Measurements from ENCODE around the gene POFUT1.
"Not testable (repeated sequence)": the region's sequence is repeated elsewhere in the genome, so short reads cannot be mapped to it uniquely, and the experiment has no call there.

Gene POFUT1

DNA sequence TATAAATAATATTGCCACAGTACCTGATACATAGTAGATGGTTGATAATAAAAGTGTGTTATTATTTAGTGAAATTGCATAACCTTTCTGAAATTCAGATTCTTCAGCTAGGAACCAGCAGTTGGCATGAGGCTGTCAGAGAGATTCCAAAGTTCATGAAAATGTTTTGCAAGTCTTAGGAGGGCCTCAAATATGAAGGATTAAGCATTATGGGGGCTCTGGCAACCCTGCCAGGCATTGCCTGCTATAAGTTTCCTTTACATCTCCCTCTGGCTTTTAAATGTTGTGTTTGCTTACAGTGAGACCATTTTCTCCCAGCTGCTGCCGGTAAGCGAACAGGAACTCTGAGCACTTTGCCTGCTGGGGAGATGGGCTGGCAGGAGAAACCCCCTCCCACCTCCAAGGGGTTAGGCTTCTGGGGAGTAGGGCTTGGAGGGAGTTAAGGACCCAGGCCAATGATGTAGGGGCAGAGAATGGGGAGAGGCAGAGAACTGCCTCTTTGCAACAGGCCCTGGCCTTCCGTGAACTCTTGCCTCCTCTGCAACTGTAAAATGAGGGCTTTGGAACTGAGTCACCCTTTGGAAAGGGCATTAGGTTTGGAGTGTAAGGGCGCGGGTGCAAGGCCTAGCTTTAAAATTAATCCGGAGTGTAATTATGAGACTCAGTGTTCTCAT is 36.6 kb downstream of the POFUT1 start:
- POLR2A ChIA-PET, result no interaction called here
- TF ChIP-seq GLI4 (tag by site-specific recombination; IDR thresholded peaks at IDR 0.05), result no peak
- no peaks in the 10 kb centered on the region for H3K9me3 ChIP-seq (ENCODE audit: control insufficient read depth, insufficient read depth, low read depth, low read length)
- CTCF ChIA-PET, result no interaction called here
- 0 out of 2 replicates have a peak, but pooled peaks cover 2% of the 10 kb centered on the region for H3K4me1 ChIP-seq (ENCODE audit: control insufficient read depth, insufficient read depth, low read length)
- no peaks in the 10 kb centered on the region for H3K36me3 ChIP-seq (ENCODE audit: control insufficient read depth in 2 of 2, insufficient read depth in 1 of 2, low read length in 2 of 2)
- no peak overlapping the region for H3K4me3 ChIP-seq (ENCODE audit: low read depth, low read length)
- H3K27ac ChIP-seq (ENCODE audit: extremely low read depth, low read depth, low read length), result no peak overlapping the region

DNA sequence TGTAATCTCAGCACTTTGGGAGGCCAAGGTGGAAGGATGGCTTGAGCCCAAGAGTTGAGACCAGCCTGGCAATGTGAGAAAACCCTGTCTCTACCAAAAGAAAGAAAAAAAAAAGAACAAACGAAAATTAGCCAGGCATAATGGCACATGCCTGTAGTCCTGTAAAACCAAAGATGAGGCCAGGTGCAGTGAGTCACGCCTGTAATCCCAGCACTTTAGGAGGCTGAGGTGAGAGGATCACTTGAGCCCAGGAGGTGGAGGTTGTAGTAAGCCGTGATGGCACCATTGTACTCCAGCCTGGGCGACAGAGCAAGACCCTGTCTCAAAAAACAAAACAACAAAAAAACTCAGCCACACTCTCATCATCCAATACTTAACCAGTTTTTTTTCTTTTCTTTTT is 37.3 kb downstream of the POFUT1 start:
- no peaks in the 10 kb centered on the region for H3K36me3 ChIP-seq (ENCODE audit: control insufficient read depth in 2 of 2, insufficient read depth in 1 of 2, low read length in 2 of 2)
- H3K9me3 ChIP-seq (ENCODE audit: control insufficient read depth, insufficient read depth, low read depth, low read length), result no peaks in the 10 kb centered on the region
- H3K27ac ChIP-seq (ENCODE audit: extremely low read depth, low read depth, low read length), result no peak overlapping the region
- TF ChIP-seq PRDM1 (tag by site-specific recombination; IDR thresholded peaks at IDR 0.05) (no peak), ZNF239 (tag by site-specific recombination; IDR thresholded peaks at IDR 0.05) (no peak), OSR2 (tag by site-specific recombination; IDR thresholded peaks at IDR 0.05) (no peak), ZNF169 (tag by site-specific recombination; IDR thresholded peaks at IDR 0.05) (no peak), ZNF664 (tag by site-specific recombination; IDR thresholded peaks at IDR 0.05) (no peak), ZNF2 (tag by site-specific recombination; IDR thresholded peaks at IDR 0.05) (no peak), ZNF157 (tag by site-specific recombination; IDR thresholded peaks at IDR 0.05) (no peak), ZNF366 (tag by site-specific recombination; conservative IDR thresholded peaks at IDR 0.05) (no peak), ZNF211 (tag by site-specific recombination; IDR thresholded peaks at IDR 0.05; ENCODE audit: low read depth) (no peak)
- TF ChIP-seq, protein P1, sequence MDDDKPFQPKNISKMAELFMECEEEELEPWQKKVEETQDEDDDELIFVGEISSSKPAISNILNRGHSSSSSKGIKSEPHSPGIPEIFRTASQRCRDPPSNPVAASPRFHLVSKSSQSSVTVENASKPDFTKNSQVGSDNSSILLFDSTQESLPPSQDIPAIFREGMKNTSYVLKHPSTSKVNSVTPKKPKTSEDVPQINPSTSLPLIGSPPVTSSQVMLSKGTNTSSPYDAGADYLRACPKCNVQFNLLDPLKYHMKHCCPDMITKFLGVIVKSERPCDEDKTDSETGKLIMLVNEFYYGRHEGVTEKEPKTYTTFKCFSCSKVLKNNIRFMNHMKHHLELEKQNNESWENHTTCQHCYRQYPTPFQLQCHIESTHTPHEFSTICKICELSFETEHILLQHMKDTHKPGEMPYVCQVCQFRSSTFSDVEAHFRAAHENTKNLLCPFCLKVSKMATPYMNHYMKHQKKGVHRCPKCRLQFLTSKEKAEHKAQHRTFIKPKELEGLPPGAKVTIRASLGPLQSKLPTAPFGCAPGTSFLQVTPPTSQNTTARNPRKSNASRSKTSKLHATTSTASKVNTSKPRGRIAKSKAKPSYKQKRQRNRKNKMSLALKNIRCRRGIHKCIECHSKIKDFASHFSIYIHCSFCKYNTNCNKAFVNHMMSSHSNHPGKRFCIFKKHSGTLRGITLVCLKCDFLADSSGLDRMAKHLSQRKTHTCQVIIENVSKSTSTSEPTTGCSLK (tag by site-specific recombination; IDR thresholded peaks at IDR 0.05), result no peak
- TF ChIP-seq, protein P2, sequence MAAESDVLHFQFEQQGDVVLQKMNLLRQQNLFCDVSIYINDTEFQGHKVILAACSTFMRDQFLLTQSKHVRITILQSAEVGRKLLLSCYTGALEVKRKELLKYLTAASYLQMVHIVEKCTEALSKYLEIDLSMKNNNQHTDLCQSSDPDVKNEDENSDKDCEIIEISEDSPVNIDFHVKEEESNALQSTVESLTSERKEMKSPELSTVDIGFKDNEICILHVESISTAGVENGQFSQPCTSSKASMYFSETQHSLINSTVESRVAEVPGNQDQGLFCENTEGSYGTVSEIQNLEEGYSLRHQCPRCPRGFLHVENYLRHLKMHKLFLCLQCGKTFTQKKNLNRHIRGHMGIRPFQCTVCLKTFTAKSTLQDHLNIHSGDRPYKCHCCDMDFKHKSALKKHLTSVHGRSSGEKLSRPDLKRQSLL (tag by site-specific recombination; IDR thresholded peaks at IDR 0.05), result no peak
- TF ChIP-seq, protein P3, sequence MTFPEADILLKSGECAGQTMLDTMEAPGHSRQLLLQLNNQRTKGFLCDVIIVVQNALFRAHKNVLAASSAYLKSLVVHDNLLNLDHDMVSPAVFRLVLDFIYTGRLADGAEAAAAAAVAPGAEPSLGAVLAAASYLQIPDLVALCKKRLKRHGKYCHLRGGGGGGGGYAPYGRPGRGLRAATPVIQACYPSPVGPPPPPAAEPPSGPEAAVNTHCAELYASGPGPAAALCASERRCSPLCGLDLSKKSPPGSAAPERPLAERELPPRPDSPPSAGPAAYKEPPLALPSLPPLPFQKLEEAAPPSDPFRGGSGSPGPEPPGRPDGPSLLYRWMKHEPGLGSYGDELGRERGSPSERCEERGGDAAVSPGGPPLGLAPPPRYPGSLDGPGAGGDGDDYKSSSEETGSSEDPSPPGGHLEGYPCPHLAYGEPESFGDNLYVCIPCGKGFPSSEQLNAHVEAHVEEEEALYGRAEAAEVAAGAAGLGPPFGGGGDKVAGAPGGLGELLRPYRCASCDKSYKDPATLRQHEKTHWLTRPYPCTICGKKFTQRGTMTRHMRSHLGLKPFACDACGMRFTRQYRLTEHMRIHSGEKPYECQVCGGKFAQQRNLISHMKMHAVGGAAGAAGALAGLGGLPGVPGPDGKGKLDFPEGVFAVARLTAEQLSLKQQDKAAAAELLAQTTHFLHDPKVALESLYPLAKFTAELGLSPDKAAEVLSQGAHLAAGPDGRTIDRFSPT (tag by site-specific recombination; IDR thresholded peaks at IDR 0.05), result no peak
- H3K4me1 ChIP-seq (ENCODE audit: control insufficient read depth, insufficient read depth, low read length), result 0 out of 2 replicates have a peak, but pooled peaks cover 2% of the 10 kb centered on the region
- H3K4me3 ChIP-seq (ENCODE audit: low read depth, low read length), result no peak overlapping the region
- POLR2A ChIA-PET, result no interaction called here
- CTCF ChIA-PET, result no interaction called here

DNA sequence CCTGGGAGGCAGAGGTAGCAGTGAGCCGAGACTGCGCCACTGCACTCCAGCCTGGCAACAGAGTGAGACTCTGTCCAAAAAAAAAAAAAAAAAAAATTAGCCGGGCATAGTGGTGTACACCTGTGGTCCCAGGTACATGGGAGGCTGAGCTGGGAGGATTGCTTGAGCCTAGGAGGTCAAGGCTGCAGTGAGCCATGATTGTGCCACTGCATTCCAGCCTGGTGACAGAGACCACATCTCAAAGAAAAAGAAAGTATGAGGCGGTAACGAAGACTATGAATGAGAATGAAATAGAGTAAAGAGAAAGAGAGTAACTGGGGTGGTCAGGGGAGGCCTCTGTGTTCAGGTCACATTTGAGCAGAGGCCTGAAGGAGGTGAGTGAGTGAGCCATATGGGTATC is 38.5 kb downstream of the POFUT1 start:
- H3K27ac ChIP-seq (ENCODE audit: extremely low read depth, low read depth, low read length); H3K36me3 ChIP-seq (ENCODE audit: control insufficient read depth in 2 of 2, insufficient read depth in 1 of 2, low read length in 2 of 2); H3K4me1 ChIP-seq (ENCODE audit: control insufficient read depth, insufficient read depth, low read length); CTCF ChIA-PET; H3K9me3 ChIP-seq (ENCODE audit: control insufficient read depth, insufficient read depth, low read depth, low read length); H3K4me3 ChIP-seq (ENCODE audit: low read depth, low read length); POLR2A ChIA-PET: not testable (repeated sequence)
